ENCODE data around the gene EXT2. TPM values are rescaled to one million over a fixed set of nuclear protein-coding genes. Genes with fewer than 3 reads are reported as not detected.

EXT2 gene
- total RNA-seq, 1 experiment from 2014 or later: 82.3 TPM

GRCh38 chr11:44286911-44287310 is 191.4 kb downstream of the EXT2 start:
- no peak for DNase-seq (ENCODE audit: low read depth)

- no peak for DNase-seq (ENCODE audit: low read depth)
These were observed 192.7 kb downstream of the EXT2 start for GRCh38 chr11:44288133-44288526.

GRCh38 chr11:44290208-44290607 is 194.7 kb downstream of the EXT2 start:
- DNase-seq (ENCODE audit: low read depth): peak; percentile 15

Other genes with a start within 250 kb of the EXT2 start
- 29.3 and 33.5 TPM in 2 replicates for gene ALKBH3, start 214.8 kb upstream of the EXT2 start, total RNA-seq (2014; rRNA removed)
- gene C11orf96, start 153.0 kb upstream of the EXT2 start, total RNA-seq (2014; rRNA removed): not detected in 2 replicates
- not detected in 2 replicates for gene ACCSL, start 47.7 kb upstream of the EXT2 start, total RNA-seq (2014; rRNA removed)
- 10.9 and 14.6 TPM in 2 replicates for gene ACCS, start 29.4 kb upstream of the EXT2 start, total RNA-seq (2014; rRNA removed)
- gene ALX4, start 214.5 kb downstream of the EXT2 start, total RNA-seq (2014; rRNA removed): not detected in 2 replicates

Measured in LHCN-M2 (cell line).